SH-SY5Y (cell line): ENCODE data around the gene DNAH2.

Source experiments
- GATA2 ChIP-seq: IDR thresholded peaks from 2 replicates; pipeline ENCODE4 v1.6.1; 2011; ENCODE audit warnings: mild to moderate bottlenecking, low read depth, low read length
- GATA3 ChIP-seq: IDR thresholded peaks from 2 replicates; pipeline ENCODE4 v1.6.1; 2011; ENCODE audit warnings: low read depth, mild to moderate bottlenecking, low read length, moderate library complexity

GRCh38 chr17:7767004-7767403, 49.5 kb downstream of the DNAH2 start:
- no peak for TF ChIP-seq GATA2
- no peak for TF ChIP-seq GATA3
